GDM1 (cell line): ENCODE data around the gene TUBA1C.
"Not testable (repeated sequence)": the region's sequence is repeated elsewhere in the genome, so short reads cannot be mapped to it uniquely, and the experiment has no call there.

Experiments
- DNase-seq: peaks from one replicate; lab custom pipeline; 2025; lab: John Stamatoyannopoulos, UW

Gene TUBA1C

GRCh38 chr12:49255857-49256637 lies 8.8 kb upstream of the TUBA1C start:
- no peak for DNase-seq

- DNase-seq: not testable (repeated sequence)
Observed at GRCh38 chr12:49257508-49258184, 7.2 kb upstream of the TUBA1C start.

GRCh38 chr12:49259452-49259851 lies 5.4 kb upstream of the TUBA1C start:
- DNase-seq: no peak

GRCh38 chr12:49260166-49260565 lies 4.7 kb upstream of the TUBA1C start:
- DNase-seq: no peak

GRCh38 chr12:49260571-49261363 lies 4.1 kb upstream of the TUBA1C start:
- no peak for DNase-seq

GRCh38 chr12:49261721-49262120 lies 3.2 kb upstream of the TUBA1C start:
- DNase-seq: no peak

- DNase-seq: no peak
Observed at GRCh38 chr12:49263400-49263763, 1.5 kb upstream of the TUBA1C start.

GRCh38 chr12:49264466-49264872 lies 413 bp upstream of the TUBA1C start:
- no peak for DNase-seq

- DNase-seq: not testable (repeated sequence)
Observed at GRCh38 chr12:49269191-49269590, 4.3 kb downstream of the TUBA1C start.

GRCh38 chr12:49272790-49273725 lies 8.2 kb downstream of the TUBA1C start:
- no peak for DNase-seq

- DNase-seq: no peak
Observed at GRCh38 chr12:49273726-49274395, 9.0 kb downstream of the TUBA1C start.

- no peak for DNase-seq
Observed at GRCh38 chr12:49274396-49275069, 9.7 kb downstream of the TUBA1C start.

GRCh38 chr12:49276304-49277290 lies 11.7 kb downstream of the TUBA1C start:
- no peak for DNase-seq

- no peak for DNase-seq
Observed at GRCh38 chr12:49277466-49277865, 12.6 kb downstream of the TUBA1C start.

- DNase-seq: no peak
Observed at GRCh38 chr12:49279706-49280159, 14.9 kb downstream of the TUBA1C start.

- DNase-seq: not testable (repeated sequence)
Observed at GRCh38 chr12:49280545-49280944, 15.7 kb downstream of the TUBA1C start.

GRCh38 chr12:49282302-49282701 lies 17.4 kb downstream of the TUBA1C start:
- DNase-seq: no peak

- not testable (repeated sequence) for DNase-seq
Observed at GRCh38 chr12:49282740-49283375, 18.0 kb downstream of the TUBA1C start.
